Measurements from ENCODE around the gene PHF13.

DNA sequence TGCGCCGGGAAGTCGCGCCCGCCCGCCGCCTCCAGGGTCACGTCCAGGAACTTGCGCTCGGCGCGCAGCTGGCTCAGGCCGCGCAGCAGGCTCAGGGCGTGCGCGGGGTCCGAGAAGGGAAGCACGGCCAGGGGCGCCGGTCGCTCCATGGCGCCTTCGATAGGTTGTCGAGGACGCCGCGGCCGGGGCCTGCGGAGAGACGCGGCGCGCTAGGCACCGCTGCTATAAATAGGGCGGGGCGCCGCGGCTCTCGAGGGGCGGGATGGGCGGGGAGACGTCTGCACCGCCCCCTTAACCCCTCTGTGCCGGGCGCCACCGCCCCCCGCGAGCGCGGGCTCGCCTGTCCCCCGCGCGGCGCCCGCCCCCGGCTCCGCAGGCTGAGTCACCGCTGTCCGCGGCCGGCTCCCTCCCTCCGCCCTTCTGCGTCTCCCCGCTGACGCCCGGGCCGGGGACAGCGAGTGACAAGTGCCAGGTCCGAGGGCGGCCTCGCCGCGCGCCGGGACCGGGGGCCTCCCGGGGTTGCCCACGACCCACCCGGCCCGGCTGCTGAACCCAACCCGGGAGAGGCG lies 10.8 kb upstream of the PHF13 start, which contains the start of gene KLHL21:
- TF ChIP-seq FOS (IDR thresholded peaks at IDR 0.05; ENCODE audit: low read depth, low read length) (peak; percentile 66), RCOR1 (IDR thresholded peaks at IDR 0.05; ENCODE audit: insufficient replicate concordance, low read length) (no peak), CHD1 (IDR thresholded peaks at IDR 0.05; ENCODE audit: low read depth, low read length) (no peak), RAD21 (IDR thresholded peaks at IDR 0.05; ENCODE audit: low read length) (no peak), POLR2A (IDR thresholded peaks at IDR 0.05; ENCODE audit: low read depth, low read length) (peak; percentile 97), SMC3 (IDR thresholded peaks at IDR 0.05; ENCODE audit: low read depth, low read length) (no peak)
- TF ChIP-seq, protein P1, sequence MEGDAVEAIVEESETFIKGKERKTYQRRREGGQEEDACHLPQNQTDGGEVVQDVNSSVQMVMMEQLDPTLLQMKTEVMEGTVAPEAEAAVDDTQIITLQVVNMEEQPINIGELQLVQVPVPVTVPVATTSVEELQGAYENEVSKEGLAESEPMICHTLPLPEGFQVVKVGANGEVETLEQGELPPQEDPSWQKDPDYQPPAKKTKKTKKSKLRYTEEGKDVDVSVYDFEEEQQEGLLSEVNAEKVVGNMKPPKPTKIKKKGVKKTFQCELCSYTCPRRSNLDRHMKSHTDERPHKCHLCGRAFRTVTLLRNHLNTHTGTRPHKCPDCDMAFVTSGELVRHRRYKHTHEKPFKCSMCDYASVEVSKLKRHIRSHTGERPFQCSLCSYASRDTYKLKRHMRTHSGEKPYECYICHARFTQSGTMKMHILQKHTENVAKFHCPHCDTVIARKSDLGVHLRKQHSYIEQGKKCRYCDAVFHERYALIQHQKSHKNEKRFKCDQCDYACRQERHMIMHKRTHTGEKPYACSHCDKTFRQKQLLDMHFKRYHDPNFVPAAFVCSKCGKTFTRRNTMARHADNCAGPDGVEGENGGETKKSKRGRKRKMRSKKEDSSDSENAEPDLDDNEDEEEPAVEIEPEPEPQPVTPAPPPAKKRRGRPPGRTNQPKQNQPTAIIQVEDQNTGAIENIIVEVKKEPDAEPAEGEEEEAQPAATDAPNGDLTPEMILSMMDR (conservative IDR thresholded peaks at IDR 0.05; ENCODE audit: low read depth, low read length) = no peak
